Middle frontal gyrus (tissue), 1 donor: ENCODE data around the gene PNPLA6.

Experiments used
- DNase-seq: peaks from one replicate; pipeline ENCODE4 v3.0.0-alpha.2; 2015; ENCODE audit warnings: low spot score; ENCODE audit errors: extremely low spot score

The PNPLA6 gene

DNA sequence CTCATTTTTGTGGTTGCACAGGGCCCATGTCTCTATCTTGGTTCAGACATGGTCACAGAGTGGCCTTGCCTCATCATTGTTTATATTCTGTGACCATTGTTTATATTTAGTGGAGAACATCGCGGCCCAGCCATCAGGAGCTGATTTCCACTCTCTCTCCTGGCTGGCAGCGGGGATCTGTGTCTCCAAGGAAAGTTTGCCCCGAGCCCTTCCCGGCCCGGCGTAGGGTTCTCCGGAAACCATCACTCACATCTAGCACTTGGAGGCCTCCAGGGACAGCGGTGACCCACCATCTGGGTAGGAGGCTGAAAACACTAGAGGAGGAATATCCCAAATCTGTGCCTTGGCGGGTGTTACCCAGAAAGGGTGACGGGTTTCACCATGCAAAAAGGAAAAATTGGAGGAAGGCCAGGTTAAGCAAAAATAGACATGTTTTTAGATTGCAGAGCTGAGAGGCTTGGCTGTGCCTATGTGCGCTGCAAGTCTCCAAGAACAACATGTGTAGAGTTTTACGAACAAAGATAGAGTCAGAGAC is 20.3 kb upstream of the PNPLA6 start:
- no peak for DNase-seq

DNA sequence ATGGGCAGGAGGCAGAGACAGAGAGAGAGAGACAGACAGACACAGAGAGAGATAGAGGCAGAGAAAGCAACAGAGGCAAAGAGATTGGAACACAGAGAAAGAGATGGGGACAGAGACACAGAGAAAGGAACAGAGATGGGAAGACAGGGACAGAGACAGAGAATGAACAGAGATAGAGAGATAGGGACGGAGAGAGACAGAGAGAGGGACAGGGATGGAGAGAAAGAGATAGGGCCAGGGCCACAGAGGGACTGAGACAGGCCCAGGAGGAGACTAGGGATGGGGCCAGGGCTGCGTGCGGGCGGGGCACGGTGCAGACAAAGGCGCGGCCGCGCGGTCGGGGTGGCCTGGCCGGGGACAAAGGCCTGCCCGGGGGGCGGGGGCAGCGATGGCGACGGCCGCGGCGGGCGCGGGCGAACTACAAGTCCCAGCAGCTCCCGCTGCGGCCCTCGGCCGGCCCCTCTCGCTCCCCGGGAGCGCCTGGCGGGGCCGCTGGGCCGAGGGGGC is 19.8 kb upstream of the PNPLA6 start, which contains the start of gene ZNF358:
Gene ZNF358, plus strand, starts transcription at position 459 of the 507 bp plus-strand sequence. CDS start 3,140 bp downstream, outside the sequence.
- DNase-seq: no peak

DNA sequence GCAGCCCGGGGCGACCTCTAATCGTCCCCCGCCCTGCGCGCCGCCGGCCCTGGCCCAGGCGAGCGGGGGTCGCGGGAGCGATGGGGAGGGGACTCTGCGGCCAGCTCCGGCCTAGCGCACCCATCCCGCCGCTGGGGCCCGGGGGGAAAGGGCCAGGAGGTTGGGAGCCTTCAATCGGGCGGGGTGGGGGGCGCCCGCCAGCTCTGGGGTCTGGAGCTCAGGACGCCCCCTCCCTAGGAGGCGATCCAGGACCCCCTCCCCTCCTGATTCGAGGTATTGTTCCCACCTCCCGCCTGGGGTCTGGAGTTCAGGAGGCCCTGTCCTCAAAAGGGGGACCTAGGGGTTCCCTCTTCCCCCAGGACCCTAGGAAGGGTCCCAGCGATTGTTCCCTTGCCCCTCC is 19.2 kb upstream of the PNPLA6 start:
- no peak for DNase-seq

DNA sequence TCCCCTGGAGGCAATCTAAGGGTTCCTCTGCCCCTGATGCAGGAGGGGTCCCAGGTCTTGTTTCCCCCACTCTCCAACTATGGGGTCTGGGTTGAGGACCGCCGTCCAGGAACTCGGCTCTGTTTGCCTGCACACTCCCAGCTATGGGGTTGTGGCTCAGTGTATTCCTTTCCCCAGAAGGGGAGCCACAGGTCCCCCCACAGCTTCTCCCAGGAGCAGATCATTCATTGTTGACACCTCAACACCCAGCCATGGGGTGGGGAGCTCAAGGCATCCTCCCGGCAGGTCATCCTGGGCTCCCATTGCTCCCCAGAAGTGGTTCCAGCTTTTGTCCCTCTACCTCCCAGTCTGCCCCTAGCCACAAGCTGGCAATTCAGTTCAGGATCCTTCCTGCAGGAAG is 18.6 kb upstream of the PNPLA6 start:
- DNase-seq: no peak

DNA sequence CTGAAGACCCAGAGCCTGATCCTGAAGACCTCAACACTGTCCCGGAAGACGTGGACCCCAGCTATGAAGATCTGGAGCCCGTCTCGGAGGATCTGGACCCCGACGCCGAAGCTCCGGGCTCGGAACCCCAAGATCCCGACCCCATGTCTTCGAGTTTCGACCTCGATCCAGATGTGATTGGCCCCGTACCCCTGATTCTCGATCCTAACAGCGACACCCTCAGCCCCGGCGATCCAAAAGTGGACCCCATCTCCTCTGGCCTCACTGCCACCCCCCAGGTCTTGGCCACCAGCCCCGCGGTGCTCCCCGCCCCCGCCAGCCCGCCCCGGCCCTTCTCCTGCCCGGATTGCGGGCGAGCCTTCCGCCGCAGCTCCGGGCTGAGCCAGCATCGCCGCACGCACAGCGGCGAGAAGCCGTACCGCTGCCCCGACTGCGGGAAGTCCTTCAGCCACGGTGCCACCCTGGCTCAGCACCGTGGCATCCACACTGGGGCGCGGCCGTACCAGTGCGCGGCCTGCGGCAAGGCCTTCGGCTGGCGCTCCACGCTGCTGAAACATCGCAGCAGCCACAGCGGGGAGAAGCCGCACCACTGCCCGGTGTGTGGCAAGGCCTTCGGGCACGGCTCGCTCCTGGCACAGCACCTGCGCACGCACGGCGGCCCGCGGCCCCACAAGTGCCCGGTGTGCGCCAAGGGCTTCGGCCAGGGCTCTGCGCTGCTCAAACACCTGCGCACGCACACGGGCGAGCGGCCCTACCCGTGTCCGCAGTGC is 16.0 kb upstream of the PNPLA6 start:
- DNase-seq: no peak

DNA sequence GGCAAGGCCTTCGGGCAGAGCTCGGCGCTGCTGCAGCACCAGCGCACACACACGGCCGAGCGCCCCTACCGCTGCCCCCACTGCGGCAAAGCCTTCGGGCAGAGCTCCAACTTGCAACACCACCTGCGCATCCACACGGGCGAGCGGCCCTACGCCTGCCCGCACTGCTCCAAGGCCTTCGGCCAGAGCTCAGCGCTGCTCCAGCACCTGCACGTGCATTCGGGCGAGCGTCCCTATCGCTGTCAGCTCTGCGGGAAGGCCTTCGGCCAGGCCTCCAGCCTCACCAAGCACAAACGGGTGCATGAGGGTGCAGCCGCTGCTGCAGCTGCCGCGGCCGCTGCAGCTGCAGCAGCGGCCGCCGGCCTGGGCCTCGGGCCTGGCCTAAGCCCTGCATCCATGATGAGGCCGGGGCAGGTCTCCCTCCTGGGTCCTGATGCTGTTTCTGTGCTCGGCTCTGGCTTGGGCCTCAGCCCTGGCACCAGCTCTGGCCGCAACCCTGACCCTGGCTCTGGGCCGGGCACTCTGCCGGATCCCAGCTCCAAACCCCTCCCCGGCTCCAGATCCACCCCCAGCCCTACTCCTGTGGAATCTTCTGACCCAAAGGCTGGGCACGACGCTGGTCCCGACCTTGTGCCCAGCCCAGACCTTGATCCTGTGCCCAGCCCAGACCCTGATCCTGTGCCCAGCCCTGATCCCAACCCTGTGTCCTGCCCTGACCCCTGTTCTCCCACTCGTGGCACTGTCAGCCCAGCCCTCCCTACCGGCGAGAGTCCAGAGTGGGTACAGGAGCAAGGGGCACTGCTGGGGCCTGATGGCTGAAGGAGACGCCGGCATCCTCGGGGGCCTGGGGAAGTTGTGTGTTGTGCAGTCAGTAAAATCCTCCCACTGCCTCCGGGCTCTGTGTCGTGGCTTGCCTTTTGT is 15.1 kb upstream of the PNPLA6 start:
- DNase-seq: no peak

DNA sequence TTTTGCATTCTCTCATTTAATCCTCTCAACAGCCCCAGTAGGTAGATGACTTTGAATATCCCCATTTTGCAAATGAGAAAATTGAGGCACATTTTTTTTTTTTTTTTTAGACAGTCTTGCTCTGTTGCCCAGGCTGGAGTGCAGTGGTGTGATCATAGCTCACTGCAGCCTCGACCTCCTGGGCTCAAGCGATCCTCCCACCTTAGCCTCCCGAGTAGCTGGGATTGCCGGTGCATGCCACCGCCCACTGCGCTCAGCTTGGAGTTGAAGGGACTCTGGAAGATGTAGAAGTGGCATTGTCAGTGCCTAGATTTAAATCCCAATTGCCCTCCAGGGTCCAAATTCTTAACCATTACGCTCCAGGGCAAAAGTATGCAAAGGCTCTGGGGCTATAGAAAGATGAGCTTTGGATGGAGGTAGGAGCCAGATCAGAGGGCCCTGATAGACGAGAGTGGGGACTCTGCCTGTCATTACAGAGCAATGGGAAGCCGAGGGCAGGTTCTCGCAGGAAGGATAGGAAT is 13.9 kb upstream of the PNPLA6 start:
- DNase-seq: no peak

DNA sequence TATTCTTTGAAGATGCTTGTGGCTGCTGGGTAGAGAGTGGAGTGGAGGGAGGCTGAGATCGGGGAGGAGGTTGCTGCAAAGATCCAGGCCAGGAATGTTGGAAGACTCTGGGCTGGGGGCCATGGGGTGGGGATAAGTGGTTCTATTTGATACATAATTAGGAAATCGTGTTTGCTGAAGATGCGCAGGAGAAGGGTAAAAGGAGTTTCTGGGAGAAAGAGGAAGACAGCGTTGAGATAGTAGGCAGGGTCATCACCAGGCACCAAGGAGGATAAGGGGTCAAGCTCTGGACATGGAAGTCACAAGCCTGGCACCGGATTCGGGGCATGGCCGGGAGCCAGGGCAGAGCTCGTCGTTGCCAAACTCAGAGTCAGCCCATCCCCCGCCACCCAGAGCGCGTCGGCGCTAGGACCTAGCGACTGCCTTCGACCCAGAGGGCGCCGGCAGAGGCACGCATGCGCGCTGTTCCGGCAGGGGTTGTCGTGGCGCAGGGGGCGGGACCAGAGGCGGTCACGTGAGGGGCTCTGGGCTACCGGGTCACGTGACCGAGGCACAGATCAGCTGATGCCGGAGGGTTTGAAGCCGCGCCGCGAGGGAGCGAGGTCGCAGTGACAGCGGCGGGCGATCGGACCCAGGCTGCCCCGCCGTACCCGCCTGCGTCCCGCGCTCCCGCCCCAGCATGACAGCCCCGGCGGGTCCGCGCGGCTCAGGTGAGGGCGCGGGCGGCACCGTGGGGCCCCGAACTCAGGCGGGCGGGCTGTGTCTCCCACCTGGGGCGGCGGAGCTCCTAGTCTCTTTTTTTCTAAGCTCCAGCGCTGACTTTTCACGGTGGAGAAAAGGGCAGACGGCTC is 13.2 kb upstream of the PNPLA6 start, which contains the start of gene MCOLN1:
Gene MCOLN1, plus strand, starts transcription at position 553 of the 851 bp plus-strand sequence. Its CDS starts 127 bp downstream, at position 680.
- peak; percentile 97 for DNase-seq

DNA sequence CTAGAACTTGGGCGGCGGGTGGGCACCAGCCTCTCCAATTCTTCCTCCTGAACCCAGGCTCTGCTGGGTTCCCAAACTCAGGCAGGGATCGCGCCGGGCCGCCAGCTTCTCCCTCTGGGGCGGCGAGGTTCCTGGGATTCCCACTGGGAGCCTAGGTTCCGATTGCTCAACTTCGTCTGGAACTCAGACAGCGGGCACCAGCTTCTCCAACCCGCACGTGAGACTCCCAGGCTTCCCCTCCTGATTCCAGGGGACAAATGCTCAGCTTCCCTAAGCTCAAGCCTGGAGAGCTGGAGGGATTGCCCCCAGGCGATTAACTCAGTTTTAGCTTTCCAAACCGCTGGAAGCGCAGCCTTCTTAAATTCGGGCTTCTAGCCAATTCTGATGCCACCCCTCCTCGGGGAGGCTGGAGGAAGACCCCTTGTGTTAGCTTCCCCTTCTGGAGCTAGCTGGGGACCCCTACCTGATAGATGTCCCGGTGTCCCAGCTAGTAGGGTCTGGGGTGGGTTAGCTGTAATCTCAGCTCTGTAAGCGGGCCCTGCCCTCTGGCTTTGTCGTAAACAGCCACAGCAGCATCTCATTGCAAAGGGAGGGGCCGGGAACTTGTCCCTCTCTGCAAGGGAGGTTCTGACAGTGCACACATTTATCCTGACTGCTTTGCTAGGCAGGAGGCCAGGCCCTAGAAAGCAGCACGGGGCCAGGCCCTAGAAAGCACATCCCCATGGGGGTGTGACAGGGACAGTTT is 12.4 kb upstream of the PNPLA6 start:
- no peak for DNase-seq

DNA sequence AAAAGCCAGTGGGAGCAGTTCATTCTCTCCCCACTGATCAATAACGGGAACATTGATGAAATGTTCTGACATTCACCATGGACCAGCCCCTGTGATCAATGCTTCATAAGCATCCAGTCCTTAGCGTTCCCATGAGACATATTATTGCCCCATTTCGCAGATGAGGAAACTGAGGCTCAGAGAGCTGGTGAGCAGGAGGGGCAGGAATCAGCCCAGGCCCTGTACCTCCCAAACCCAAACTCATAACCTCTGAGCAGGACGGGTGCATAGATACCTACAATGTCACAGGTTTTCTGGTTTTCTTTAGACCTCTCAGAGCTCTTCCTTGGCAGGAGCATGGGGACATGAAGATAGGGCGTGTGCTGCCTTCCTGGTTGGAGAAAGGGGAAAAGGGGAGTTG is 11.0 kb upstream of the PNPLA6 start:
- no peak for DNase-seq

DNA sequence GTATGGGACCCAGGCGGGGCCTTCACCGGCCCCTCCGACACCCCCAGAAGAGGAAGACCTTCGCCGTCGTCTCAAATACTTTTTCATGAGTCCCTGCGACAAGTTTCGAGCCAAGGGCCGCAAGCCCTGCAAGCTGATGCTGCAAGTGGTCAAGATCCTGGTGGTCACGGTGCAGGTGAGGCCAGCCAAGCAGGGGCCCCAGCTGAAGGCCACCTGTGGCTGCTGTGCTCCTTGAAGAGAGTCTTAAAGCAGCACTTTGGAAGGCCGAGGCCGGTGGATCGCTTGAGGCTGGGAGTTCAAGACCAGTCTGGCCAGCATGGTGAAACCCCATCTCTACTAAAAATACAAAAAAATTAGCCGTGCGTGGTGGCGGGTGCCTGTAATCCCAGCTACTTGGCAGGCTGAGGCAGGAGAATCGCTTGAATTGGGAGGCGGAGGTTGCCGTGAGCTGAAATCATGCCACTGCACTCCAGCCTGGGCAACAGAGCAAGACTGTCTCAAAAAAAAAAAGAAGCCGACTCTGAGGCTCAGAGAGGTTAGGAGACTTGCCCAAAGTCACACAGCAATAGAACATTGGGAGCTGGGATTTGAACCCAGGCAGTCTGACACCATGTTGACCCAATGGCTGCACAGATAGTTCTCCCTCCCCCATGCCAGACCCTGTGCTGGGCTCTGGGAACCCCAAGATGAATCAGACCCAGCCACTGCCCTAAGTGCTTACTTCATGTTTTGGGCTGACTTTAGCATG is 10.4 kb upstream of the PNPLA6 start:
- no peak for DNase-seq

DNA sequence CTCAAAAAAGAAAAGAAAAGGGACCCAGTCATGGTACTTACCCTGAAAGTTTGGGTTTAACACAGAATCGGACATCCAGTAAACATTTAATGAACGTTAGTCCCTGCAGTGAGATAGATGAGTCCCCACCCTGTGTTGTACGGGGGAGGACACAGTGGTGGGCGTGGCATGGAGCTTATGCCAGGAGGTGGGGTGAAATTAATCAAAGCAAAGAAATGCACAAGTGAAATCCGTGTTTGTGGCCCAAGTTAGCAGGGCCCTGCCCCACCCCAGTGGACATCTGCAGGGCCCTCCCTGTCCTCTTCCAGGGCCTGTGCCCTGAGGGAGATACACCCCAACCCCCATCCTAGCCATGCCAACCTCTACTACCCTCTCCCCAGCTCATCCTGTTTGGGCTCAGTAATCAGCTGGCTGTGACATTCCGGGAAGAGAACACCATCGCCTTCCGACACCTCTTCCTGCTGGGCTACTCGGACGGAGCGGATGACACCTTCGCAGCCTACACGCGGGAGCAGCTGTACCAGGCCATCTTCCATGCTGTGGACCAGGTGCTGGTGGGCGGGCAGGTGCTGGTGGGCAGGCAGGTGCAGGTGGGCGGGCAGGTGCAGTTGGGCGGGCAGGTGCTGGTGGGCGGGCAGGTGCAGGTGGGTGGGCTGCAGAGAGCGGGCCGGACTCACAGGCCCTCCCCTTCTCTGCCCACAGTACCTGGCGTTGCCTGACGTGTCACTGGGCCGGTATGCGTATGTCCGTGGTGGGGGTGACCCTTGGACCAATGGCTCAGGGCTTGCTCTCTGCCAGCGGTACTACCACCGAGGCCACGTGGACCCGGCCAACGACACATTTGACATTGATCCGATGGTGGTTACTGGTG is 9.2 kb upstream of the PNPLA6 start:
- no peak for DNase-seq

DNA sequence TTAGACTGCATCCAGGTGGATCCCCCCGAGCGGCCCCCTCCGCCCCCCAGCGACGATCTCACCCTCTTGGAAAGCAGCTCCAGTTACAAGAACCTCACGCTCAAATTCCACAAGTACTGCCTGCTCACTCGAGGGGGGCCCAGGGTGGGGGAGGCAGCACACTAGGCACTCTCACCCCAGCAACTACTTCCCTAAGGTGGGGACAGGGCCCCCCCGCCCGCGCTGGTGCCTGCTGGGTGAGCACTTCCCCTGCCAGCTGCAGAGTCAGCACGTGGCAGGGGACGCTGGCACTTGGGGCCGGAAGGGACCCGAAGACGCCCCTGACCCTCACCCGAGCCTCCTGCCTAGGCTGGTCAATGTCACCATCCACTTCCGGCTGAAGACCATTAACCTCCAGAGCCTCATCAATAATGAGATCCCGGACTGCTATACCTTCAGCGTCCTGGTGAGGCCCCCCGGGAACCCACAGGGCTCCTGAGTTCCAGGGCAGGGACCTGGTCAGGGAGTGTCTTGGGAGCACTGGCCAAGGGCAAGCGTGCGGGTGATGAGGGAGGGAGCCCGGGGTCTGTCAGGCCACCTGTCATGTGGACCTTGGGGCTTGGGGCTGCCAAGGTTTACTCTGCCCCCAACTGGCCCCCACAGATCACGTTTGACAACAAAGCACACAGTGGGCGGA is 7.9 kb upstream of the PNPLA6 start:
- DNase-seq: no peak

DNA sequence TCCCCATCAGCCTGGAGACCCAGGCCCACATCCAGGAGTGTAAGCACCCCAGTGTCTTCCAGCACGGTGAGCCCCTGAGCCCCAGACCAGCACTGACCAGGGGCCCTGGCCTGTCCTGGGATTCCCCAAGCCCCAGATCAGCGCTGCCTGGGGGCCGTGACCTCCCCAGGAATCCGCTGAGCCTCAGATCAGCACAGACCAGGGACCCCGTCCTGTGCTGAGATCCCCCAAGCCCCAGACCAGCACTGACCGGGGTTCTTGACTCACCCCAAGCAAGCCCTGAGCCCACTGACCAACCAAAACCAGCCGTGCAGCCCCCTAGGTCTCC is 7.4 kb upstream of the PNPLA6 start:
- no peak for DNase-seq

DNA sequence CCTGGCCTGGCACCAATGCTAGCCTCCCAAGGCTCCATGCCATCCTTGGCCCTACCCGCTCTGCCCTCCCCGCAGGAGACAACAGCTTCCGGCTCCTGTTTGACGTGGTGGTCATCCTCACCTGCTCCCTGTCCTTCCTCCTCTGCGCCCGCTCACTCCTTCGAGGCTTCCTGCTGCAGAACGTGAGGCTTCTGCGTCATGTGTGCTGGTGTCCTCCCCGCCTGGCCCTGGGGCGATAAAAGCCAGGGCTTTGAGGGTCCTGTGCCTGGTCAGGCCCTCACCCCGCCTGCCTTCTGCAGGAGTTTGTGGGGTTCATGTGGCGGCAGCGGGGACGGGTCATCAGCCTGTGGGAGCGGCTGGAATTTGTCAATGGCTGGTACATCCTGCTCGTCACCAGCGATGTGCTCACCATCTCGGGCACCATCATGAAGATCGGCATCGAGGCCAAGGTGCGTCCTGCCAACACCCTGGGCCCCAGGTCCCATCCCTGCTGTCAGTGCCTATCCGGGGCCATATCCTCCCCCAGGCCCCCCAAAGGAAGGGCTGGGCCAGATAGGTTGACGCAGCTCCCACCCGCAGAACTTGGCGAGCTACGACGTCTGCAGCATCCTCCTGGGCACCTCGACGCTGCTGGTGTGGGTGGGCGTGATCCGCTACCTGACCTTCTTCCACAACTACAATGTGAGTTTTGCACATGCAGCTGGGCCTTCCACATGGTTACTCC is 6.8 kb upstream of the PNPLA6 start:
- no peak for DNase-seq

DNA sequence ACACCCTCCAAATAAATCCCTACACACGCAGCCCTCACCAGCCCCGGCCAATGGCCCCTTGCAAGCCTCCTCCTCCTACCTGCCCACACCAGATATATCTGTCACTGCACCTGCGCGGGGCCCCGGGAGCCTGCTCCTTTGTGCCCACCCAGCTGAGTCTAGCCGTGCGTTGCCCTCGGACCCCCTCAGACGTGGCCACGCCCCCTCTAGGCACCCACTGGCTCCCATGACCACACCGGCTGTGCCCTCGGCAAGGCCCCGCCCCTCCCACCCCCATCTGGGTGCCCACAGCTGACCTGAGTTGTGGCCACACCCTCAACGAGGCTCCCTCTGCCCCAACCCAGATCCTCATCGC is 6.3 kb upstream of the PNPLA6 start:
- no peak for DNase-seq
